Activated T-cell treated with anti-CD3 and anti-CD28 coated beads for 48 hours (primary cell): ENCODE results near the gene CAMK2G.

Source experiments
- DNase-seq: peaks from one replicate; pipeline ENCODE4 v3.0.0-alpha.2; 2020; ENCODE audit warnings: low read depth

The CAMK2G gene

DNA sequence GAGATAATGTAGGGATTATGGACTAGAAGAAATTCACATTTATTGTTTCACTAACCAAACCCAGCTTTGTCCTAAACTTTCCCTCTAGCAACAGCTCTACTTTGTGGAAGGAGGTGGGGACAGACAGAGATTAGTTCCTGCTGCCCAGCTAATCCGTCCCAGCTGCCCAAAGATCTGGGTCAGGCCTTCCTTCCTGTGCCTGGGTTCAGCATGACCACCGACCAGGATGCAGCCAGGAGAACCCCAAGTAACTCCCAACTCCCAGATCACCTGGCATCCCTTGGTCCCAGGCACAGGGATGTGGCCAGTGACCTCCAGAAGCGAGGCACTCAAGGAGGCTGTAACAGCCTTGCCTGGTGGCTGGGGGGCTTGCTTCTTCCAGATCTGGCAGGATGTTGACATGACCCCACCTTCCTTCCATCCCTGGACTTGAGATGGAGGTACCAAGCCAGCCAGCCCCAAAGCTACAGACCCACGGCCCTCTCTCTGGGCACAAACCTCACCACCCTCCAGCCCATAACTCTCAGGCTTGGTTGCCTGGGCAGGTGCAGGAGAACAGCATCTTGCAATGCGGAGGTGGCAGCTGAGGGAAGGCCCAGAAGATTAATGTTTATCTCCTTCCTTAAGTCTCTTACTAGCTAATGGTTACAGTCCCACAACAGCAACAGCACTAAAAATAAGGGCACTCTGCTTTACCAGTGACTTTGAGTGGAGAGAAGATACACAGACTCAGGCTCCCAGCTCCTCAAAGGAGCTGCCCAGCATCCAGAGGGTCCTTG, 11.1 kb downstream of the CAMK2G start:
- DNase-seq, result no peak

DNA sequence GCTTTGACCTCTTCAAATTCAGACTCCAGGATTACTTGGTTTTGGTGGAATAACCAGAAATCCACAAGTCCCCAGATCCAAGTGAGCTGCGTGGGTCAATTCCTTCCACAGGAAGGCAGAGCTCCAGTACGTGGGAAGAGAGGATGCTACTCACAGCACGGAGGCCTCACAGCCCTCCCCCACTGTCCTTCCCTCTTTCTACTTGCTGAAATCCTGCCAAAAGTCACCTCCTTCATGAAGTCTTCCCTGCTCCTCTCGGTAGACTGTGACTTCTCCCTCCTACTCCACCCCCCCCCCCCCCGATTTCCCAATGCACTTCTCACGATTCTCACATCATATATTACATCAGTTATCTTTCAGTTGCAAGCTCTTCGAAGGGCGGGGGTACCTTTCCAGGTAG, 12.3 kb downstream of the CAMK2G start:
- no peak for DNase-seq

DNA sequence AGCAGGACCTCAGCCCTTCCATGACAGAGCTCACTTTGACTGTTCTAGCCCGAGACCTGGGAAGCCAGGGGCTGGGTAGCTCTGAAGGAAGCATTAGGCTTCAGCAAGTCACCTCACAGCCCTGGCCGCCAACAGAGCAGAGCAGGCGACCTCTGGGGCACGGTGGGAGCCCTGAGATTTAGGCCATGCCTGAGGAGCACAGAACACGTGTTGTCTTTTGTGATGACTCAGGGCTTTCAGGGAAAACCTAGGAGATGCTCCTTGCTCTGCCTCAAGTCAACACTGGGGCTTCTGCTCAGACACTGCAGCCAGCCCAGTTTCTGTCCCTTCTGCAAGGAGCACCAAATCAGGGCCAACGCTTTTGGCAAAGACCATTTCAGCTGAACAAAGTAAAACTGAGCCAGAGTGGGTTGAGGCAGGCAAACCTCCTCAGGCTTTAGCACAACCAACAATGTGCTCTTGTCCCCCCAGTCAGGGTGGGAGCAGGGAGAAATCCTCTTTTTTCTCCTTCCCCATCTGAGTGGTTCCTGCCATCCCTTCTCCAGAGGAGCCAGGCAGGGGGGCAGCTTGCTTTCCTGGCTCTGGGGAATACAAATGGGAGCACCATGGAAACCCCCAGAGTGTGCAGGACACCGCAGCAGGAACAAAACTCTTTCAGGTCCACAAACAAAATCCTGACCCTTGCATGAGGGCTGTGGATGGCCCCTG, 14.4 kb downstream of the CAMK2G start:
- no peak for DNase-seq

DNA sequence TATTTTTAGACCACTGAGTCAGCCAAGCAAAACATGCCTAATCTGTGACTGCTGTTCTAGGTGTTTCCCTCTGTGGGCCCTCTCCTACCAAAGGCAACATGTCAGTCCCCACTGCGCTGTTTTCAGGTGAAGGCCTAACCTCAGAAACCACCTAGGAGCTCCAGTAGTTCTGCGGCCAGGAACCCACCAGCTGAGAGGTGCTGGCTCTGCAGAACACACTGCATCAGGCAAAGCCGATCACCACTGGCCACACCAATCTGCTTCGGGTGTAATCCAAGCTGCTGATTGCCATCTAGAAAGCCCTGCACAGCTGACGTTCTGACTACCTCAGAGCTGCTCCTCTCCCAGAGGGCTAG, 14.9 kb downstream of the CAMK2G start:
- DNase-seq, result peak; percentile 45

DNA sequence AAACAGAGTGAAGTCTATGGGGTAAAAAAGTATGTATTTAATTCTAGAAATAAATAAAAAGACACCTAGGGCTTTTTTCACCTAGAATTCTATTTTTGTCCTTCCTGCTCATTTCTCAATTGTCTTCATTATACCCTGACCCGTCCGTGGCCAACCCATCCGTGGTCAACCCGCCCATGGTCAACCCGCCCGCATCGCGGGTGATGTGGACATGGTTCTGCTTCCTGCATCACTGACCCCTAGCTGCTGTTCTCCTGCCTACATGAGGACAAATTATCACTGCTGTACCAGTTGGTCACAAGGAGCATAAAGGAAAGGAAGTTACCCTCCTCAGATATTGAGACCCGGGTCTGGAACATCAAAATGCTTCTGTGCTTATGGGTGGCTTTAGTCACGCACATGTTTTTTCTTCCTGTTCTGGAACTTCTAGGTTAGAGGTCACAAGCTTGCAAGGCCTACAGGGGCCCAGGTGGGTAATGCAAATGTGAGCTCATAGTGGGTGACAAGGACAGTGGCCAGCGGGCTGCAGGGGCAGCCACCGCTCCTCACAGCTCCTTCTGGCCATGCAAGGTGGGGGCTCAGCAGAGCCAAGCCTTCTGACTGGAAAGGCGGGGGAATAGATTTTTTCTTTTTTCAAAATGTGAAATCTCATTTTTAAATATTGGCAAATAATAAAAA, 15.5 kb downstream of the CAMK2G start:
- DNase-seq, result no peak

DNA sequence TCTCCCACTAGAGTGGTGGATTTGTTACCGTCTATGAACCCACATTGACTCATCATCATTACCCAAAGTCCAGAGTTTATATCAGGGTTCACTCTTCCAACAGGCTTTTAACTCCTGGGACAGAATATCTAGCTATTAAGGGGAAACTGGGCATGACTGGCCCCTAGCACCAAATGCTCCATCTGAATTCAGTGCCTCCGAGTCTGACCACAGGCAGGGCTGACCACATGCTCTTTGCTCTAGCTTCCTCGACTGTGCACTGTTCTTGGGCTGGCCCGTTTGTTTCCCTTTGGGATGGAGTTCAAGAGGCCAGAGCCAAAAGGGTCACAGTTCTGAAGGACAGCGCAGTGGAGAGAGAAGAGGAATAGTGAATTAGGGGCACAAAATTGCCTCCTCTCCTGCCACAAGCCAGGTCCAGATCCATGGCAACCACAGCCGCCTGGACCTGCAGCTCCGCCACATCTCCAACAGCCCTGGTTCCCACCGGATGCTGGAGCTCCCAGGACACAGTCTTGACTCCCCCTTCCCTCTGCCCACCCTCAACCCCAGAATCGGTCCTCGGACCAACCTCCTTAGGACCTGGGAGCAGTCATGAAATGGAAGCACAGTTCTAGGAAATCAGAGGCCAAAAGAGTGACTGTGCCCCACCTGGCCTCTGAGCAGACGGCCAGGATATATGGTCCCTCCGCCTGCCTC, 16.2 kb downstream of the CAMK2G start:
- DNase-seq, result no peak

GRCh38 chr10:73857446-73857845, 16.9 kb downstream of the CAMK2G start:
- DNase-seq, result no peak

DNA sequence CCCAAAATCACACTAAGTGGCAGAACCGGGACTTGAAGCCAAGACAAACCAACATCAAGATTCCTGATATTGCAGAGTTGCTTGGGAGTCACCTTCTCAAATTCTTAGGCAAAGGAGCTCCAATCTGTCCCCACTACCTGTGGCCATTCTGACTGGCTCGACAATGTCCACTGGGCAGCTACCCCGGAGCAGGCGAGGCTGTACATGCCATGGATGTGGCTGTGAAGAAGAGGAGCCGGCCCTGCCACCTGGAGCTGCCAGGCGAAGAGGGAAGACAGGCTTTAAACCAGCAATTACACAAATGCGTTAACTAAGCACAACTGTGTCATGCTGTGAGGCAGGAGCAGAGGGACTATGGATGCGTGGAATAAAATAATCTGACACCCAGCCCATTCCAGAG, 18.1 kb downstream of the CAMK2G start:
- DNase-seq, result no peak

- DNase-seq, result no peak
Observed at GRCh38 chr10:73855413-73855812, 18.9 kb downstream of the CAMK2G start.

GRCh38 chr10:73854310-73854709, 20.0 kb downstream of the CAMK2G start:
- no peak for DNase-seq

GRCh38 chr10:73853196-73853595, 21.2 kb downstream of the CAMK2G start:
- no peak for DNase-seq

- DNase-seq, result no peak
Observed at GRCh38 chr10:73850863-73851461, 23.4 kb downstream of the CAMK2G start.

DNA sequence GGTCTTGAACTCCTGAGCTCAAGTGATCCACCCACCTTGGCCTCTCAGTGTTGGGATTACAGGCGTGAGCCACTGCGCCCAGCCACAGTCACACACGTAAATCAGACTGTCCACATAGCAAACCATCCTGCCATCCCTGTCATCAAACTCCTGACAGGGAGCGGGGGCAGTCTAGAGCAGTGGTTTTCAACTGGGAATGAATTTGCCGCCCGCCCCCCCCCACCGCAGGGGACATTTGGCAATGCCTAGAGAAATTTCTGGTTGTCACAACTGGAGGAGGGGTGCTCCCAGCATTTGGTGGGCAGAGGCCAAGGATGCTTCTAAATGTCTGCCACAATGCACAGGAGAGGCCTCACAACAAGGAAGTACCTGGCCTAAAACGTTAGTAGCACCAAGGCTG, 24.1 kb downstream of the CAMK2G start:
- no peak for DNase-seq

- peak; percentile 83 for DNase-seq
Observed at GRCh38 chr10:73848821-73849489, 25.4 kb downstream of the CAMK2G start.

- no peak for DNase-seq
Observed at GRCh38 chr10:73847031-73847430, 27.3 kb downstream of the CAMK2G start.

GRCh38 chr10:73843261-73843660, 31.1 kb downstream of the CAMK2G start:
- DNase-seq, result no peak

DNA sequence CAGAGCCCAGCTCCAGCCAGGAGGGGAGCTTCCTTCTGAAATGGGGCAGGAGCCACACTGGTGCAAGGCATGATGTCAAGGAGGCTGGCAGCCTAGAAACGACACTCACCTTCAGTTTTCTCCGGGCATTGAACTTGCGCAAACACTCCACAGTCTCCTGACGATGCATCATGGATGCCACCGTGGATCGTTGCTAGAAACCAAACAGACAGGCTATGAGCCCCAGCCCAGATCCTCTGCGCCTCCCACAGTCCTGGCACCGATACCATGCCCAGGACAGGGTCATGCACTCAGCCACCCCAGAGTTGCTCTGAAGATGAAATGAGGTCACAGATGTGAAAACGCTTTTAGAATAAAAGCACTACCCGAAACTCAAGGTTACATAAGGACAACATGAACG, 32.0 kb downstream of the CAMK2G start:
- no peak for DNase-seq

- no peak for DNase-seq
Observed at GRCh38 chr10:73841526-73842285, 32.6 kb downstream of the CAMK2G start.

DNA sequence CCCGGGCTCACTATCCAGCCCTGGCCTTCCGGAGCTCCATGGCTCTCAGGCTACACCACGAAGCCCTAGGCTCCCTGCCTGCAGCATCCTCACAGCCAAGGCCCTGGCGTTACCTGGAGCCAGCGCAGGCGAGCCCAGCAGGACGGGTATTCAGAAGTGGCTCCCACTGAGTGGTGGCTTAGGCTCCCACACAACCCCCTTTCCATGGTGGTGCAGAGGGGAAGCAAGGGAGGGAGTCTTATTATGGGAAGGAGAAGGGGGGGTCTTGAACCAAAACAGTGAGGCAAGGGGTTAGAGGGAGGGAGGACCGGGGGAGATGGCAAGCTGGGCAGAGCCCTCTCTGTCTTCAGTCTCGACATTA, 33.3 kb downstream of the CAMK2G start:
- DNase-seq, result no peak

DNA sequence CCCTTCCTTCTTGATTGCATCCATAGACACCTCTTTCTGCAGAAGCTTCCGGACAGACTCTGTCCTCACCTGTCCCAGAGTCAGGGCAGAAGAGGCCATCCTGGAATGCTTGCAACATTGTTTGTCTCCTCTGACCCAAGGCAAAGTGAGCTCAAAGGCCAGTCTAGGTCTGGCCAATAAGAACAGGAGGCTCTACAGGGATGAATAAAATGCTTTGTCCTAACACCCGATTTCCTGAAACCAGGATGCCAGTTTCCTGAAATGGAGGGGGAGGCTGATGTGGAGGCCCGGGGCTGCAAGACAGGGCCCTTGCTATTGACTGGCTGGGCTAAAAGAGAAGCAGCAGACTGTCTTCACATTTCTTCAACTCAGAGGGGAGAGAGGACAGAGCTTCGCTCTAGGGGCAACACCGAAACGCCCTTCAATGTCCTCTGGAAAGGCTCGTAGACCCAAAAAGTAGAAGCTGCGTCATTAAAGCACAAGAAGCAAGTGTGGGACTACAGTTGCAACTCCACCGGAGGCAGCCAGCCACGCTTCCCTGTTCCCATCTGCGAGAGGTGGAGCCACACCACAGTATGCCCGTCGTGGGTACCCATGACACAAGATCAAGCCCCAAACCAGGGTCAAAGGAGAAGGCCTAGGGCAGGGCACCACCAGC, 33.8 kb downstream of the CAMK2G start:
- no peak for DNase-seq

DNA sequence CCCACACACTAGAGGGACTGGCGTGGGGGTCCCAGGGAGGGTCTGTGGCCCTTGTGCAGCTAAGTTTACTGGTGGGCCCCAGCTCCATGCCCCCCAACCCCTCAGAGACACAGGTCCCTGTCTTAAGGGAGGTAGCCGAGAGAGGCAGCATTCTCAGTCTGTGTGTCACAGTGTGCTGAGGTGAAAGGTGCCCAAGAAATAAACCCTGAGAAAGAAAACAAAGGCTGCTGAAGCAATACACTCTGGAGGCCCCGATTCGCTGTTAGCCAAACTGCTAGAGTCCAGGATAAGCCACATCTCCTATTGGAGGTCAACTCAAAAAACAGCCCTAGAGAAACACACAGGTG, 34.3 kb downstream of the CAMK2G start:
- DNase-seq, result no peak
